A549 (cell line): ENCODE data around the gene NHSL2.

Source experiments
- CTCF ChIP-seq: fragments of >200 bp; sonication (Bioruptor Twin); formaldehyde crosslinking; IDR thresholded peaks from 3 replicates; pipeline ENCODE4 v1.5.1; 2016
- EP300 ChIP-seq, 2 experiments: fragments of >200 bp; sonication (Bioruptor Twin); formaldehyde crosslinking; IDR thresholded peaks; 2 replicates in 1 of 2; 3 replicates in 1 of 2; pipeline ENCODE4 v1.6.1; 2016 to 2017
- MAFK ChIP-seq: fragments of 450-650 bp; IDR thresholded peaks from 2 replicates; pipeline ENCODE4 v1.6.1; 2014; ENCODE audit not compliant: partially characterized antibody
- RCOR1 ChIP-seq: fragments of 150-350 bp; IDR thresholded peaks from 2 replicates; pipeline ENCODE4 v1.6.1; 2014; ENCODE audit warnings: antibody characterized with exemption, low read length, low read depth
- RNF2 ChIP-seq: fragments of 200-600 bp; sonication (generic); IDR thresholded peaks from 2 replicates; pipeline ENCODE4 v1.6.1; 2016; ENCODE audit warnings: low read depth, mild to moderate bottlenecking, antibody characterized with exemption, moderate library complexity, borderline replicate concordance
- TF ChIP-seq, protein P1 (sequence below): fragments of 200-600 bp; sonication (generic); IDR thresholded peaks from 2 replicates; pipeline ENCODE4 v1.6.1; 2016; ENCODE audit warnings: antibody characterized with exemption, mild to moderate bottlenecking, moderate library complexity
- TF ChIP-seq, protein P2 (sequence below): IDR thresholded peaks from 2 replicates; pipeline ENCODE4 v1.6.1; 2012

DNA sequence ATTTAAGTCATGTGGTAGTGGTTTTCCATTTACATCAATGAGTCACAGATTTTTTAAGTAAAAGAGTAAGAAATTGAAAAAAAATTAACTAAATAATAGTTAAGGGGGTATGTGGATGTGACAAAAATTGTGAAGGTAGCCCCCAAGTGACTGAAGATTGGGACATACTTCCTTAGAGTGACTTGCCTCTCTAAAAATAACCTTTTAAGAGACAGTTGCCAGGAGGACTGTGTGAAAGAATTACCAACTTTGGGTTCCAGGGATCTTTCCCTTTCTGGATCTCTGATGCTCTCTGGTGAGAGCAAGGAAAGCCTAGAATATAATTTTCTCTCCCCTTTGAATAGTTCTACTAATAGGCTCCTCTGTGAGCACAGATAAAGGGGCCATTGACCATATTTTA is 42.7 kb downstream of the NHSL2 start:
- TF ChIP-seq CTCF = no peak
- no peak for TF ChIP-seq RNF2
- no peak for TF ChIP-seq EP300 (IDR thresholded peaks at IDR 0.05)
- TF ChIP-seq MAFK = no peak
- TF ChIP-seq, protein P1, sequence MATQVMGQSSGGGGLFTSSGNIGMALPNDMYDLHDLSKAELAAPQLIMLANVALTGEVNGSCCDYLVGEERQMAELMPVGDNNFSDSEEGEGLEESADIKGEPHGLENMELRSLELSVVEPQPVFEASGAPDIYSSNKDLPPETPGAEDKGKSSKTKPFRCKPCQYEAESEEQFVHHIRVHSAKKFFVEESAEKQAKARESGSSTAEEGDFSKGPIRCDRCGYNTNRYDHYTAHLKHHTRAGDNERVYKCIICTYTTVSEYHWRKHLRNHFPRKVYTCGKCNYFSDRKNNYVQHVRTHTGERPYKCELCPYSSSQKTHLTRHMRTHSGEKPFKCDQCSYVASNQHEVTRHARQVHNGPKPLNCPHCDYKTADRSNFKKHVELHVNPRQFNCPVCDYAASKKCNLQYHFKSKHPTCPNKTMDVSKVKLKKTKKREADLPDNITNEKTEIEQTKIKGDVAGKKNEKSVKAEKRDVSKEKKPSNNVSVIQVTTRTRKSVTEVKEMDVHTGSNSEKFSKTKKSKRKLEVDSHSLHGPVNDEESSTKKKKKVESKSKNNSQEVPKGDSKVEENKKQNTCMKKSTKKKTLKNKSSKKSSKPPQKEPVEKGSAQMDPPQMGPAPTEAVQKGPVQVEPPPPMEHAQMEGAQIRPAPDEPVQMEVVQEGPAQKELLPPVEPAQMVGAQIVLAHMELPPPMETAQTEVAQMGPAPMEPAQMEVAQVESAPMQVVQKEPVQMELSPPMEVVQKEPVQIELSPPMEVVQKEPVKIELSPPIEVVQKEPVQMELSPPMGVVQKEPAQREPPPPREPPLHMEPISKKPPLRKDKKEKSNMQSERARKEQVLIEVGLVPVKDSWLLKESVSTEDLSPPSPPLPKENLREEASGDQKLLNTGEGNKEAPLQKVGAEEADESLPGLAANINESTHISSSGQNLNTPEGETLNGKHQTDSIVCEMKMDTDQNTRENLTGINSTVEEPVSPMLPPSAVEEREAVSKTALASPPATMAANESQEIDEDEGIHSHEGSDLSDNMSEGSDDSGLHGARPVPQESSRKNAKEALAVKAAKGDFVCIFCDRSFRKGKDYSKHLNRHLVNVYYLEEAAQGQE = no peak
- no peak for TF ChIP-seq RCOR1
- TF ChIP-seq, protein P2, sequence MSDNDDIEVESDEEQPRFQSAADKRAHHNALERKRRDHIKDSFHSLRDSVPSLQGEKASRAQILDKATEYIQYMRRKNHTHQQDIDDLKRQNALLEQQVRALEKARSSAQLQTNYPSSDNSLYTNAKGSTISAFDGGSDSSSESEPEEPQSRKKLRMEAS = no peak
